ENCODE data around the gene ZNF669.

ZNF669 gene

DNA sequence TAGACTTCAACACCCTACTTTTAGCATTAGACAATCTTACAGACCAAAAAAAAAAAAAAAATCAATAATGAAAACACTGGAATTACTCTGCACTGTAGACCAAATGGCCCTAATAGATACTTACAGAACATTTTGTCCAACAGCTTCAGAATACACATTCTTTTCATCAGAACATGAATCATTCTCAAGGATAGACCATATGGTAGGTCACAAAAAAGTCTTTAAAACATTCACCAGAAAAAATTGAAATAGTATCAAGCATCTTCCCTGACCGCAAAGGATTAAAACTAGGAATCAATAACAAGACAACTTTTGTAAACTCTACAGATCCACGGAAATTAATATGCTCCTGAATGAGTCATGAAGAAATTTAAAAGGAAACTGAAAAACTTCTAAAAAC, 48.1 kb downstream of the ZNF669 start:
- DNase-seq, result no peak

DNA sequence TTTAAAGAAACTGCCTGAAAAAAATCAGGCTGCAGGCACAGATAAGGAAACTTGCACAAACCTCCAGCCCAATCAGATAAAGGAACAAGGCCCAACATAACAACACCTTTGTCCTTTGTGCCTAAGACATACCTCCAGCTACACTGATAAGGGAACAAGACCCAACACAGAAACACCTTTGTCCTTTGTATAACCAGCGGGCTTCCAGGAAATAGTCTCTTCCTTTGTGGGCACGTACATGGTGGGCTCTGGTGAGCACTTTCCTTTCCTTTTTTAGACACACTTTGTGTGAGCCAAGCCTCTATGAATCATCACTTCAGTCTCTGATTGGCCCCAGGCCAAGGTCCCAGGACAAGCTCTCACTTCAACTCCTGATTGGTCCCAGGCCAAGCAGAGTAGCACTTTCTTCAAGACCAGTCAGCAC, 49.2 kb downstream of the ZNF669 start:
- DNase-seq, result no peak
